Raji (cell line): ENCODE data around the gene PRKCE.

ENCODE experiments used
- POLR2A ChIP-seq: IDR thresholded peaks from 2 replicates; pipeline ENCODE4 v1.6.1; 2011; ENCODE audit warnings: low read depth, low read length, control low read depth; ENCODE audit not compliant: insufficient read depth

PRKCE gene

DNA sequence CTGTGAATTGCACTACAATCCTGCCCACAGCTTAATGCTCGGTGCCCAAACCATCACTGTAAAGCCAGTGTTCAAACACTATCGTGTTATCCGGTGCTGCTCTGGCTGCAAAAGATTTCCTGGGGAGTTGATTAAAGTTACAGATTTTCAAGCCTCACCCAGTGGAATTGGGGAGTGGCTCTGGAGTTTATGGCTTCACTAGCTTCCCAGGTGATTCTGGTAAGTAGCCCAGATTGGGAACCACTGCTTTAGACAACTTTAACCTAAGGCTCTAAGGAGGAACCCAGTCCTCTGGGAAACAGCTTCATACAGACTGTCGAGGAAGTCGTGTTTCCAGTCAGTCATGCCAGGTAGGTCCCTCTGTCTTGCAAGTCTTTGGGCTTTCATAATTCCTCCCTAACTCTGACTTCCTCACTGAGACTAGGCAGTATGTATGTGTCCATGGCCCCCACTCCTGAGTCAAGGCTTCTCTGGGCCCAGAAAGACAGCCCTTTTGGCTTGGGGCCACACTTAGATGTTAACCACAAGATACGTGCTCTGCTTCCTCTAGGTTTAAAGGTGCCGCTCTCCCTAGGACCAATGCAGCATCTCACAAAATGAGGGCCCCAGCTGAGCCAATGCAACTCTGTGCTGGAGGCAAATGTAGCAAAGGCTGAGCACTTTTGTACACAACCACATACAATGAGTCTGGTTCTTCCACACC, 299.7 kb downstream of the PRKCE start:
- TF ChIP-seq POLR2A: no peak

DNA sequence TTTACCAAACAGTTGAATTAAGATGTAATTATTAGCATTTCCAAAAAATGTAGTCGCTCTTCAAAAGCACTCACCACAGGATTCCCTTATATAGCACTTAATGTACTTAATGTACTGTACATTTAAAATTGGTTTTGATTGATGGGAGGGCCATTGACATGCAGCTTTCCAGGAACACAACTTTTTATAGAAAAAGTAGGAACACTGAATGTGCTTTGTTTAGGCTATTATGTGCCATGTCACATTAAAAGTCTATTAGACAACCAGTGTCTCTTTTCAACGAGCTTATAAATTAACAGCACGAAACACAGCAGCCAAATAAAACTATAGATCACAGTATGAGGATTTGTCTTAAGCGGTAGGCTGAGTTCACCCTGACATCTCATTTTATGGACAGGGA, 301.1 kb downstream of the PRKCE start:
- TF ChIP-seq POLR2A: no peak

DNA sequence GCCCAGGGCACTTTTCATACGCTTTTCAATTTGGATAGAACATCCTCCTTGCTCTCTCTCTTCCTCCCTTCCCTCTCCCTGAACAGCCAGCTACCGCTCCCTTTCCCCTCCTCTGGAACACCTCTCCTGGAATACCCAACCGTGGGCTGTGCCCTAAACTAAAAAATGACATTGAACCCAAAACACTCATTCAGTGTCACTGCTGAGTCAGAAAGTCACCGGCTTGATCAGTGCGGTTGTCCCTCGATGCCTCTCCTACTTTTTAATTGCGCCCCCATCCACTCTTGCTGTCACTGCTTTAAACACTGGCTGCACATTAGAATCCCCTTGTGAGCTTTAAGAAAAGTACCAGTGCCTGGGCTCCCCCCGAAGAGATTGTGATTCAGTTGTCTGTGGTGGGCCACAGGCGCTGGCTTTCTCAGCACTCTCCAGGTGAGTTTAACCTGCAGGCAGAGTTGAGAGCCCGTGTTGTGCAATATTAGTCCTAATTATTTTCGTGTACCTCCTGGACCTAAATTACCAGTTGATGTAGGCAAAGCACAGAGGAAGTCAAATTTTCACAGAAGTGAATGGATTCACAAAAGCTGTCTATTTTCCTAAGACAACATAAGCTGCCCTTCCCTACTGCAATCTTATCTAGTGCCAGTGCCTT, 302.0 kb downstream of the PRKCE start:
- TF ChIP-seq POLR2A: no peak

DNA sequence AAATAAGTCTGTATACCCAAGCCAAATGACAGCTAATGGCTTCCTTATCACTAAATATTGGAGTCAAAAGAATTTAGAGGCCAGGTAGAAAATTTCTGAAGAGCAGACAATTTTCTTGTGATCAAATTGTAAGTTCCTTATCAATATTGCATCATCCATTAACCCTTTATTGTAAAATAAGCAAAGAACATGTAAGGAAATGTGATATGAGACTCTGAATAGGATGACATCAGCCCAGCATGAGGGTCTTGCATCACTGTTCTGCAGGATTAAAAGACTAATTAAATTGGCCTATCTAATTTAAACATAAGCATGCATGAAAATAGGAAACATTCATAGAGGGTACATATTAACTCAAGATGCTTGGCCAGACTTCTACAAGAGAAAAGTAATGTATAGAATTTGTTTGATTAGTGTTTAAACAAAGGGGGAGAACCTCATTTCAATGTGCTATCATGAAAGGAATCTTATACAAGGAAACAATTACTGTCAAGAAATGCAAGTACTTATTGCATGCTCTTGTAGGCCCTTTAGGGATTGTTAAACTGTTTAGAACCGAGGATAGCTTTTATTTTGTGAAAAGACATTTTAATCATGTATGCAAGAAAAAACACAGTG, 302.9 kb downstream of the PRKCE start:
- no peak for TF ChIP-seq POLR2A

DNA sequence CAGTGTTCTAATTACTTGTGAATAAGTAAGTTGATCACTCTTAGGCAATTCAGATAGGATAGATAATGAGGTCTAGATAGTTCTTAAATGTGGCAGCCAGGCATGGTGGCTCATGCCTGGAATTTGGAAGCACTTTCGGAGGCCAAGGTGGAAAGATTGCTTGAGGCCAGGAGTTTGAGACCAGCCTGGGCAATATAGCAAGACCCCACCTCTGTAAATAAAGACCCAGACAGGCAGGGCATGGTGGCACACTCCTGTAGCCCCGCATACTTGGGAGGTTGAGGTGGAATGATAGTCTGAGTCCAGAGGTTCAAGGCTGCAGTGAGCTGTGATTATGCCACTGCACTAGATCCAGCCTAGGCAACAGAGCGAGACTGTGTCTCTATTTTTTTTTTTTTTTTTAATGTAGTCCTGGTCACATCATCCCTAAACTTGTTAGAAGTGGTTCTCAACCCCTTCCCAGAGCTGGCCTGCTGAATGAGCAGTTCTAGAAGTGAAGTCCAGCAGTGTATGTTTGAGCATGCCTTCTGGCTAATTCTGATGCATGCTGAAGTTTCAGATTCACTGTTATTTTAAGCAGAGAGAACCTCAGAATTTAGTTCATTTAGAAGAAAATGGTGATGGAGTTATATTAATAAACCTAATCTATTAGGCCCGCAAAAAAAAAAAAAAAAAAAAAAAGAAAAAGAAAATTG, 306.2 kb downstream of the PRKCE start:
- TF ChIP-seq POLR2A: no peak

DNA sequence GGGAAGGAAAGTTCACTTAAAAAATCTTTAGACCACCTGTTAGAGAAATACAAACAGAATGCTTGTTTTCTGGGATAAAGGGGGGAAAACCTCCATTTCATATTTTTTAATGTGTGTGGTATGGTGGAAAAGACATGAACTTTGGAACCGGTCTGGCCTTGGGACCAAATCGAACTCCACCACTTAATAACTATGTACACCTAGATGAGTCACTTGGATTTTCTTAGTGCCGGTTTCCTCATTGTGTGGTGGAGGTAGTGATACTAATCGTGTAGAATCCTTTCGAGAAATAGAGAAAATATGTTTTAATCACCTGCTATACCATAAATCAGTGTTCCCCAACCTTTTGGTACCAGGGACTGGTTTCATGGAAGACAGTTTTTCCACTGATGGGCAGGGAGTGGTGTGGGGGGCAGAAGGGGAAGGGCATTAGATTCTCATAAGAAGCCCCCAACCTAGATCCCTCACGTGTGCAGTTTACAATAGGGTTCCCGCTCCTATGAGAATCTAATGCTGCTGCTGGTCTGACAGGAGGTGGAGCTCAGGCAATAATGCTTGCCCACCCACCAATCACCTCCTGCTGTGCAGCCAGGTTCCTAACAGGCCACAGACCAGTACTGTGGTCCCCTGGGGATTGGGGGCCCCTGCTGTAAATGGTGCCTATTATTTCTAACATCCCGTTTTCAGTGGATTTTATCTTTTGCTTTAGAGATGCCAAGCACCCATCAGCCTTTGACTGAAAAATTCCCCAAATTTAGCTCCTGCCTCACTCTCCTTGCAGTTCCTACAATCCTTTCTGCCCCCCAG, 308.8 kb downstream of the PRKCE start:
- TF ChIP-seq POLR2A: no peak

DNA sequence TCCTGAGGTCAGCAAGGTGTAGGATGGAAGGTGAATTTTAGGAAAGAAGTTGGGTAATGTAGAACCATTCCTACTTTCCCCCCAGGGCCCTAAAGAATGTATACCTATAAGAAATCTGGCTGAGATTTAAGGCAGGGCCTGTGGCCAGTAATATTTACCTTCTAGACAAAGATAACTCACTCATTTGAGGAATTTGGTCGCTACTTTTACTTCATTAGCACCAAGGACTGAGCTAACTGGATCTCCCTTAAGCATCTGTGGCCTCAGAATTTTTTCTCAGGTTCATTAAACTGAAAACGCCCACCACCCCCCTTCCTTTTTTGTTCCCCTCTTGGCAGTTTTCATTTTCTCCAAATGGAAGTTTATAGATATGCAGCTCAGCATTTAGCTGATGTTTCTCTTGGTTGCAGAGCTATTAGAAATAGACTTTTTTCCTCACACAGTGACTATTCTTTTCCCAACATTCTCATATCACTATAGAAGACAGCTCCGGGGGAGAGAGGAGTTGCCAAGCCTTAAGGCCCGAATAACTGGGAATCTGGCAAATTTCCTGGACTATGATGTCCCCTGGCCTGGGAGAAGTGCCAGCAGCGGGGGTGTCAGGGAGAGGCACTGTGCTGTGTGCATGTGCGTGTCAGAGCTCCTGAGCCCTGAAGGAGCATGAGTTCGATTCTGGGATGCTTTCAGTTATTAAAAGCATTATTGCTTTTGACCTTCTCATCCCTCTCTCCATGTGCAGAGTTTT, 310.9 kb downstream of the PRKCE start:
- TF ChIP-seq POLR2A: no peak

DNA sequence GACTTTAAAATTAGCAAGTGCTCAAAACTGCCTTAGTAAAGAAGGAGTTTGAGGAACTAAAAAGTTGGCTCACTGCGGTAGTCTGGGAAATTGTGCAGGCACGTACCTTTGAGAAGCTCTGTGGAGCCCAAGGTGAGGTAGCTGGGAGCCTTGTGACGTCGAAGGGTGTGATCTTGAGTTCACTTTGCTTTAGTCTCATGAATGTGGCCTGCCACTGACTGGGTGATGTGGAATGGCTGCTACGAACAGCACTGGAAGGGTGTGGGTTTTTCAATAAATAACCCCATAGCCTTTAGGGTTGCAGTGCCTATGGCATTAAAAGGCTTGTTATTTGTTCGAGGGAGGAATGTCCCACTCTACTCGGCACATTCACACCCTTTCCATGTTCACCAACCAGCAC, 312.3 kb downstream of the PRKCE start:
- no peak for TF ChIP-seq POLR2A

DNA sequence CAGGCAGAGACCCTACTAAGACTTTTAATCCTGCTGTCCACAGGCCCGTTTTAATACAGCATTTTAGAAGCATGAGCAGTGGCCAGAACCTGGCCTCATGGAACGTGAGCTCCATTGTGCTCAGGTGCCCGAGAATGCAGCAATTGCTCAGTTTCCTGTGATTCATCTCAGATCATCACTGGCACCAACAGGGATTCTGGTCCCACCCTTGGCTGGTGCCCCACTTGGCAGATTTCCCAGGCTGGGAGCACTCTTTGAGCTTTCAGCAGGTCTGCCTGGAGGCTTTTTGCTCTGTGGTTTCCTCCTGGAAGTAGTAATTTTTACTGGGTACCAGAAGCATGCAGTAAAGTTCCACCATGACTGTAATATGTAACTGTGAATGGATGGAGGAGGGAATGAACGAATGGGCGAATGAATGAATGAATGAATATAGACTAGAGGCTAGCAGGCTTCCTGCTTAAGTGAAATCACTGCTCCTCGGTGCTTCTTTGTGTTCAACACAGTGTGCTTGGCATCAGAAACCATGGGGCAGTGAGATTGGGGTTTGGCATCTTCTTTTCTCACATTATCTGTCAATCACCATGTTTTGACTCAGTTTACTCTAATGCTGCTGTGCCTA, 312.9 kb downstream of the PRKCE start:
- no peak for TF ChIP-seq POLR2A

DNA sequence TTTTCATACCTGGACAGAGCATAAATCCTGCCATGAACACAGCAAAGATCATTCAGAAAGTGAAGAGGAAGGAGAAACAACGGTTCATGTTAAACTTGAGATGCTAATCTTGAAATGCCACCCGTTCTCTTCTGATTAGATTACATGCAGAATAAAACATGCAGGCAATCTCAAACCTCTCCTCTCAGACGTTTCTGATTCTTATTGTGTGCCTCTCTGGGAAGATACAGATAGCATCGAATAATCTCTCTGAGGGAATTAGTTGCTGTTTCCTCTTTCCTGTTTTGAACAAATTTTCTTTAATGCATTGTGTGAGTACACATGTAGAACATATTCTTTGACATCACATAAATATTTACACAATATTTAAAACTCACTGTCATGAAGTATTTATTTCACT, 313.4 kb downstream of the PRKCE start:
- TF ChIP-seq POLR2A: no peak

DNA sequence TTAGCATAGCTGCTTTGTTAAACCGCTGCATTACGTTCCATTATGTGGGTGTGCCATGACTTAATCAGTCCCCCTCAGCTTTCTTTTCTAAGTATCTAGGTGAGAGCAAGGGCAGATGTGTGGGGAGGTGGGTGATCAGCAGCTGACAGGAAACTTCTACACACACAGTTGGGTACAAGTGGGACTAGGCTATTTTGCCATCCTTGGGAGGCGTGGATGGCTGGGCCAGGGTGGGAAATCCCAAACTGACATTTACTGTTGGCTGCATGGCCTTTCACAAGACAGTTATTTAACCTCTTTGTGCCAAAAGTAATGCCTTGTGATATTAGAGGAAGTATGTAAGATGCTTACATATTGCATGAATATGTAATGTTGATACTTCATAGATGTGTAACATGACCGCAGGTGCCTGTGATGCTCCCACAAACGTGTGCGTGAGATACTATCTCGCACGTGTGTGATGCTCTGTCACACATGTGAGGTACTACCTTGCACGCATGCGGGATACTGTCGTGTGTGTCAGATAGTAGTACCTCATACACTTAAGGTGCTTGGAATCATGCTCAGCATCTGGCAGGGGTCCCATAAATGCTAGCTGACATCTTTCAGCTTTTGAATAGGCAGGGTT, 314.5 kb downstream of the PRKCE start:
- no peak for TF ChIP-seq POLR2A

DNA sequence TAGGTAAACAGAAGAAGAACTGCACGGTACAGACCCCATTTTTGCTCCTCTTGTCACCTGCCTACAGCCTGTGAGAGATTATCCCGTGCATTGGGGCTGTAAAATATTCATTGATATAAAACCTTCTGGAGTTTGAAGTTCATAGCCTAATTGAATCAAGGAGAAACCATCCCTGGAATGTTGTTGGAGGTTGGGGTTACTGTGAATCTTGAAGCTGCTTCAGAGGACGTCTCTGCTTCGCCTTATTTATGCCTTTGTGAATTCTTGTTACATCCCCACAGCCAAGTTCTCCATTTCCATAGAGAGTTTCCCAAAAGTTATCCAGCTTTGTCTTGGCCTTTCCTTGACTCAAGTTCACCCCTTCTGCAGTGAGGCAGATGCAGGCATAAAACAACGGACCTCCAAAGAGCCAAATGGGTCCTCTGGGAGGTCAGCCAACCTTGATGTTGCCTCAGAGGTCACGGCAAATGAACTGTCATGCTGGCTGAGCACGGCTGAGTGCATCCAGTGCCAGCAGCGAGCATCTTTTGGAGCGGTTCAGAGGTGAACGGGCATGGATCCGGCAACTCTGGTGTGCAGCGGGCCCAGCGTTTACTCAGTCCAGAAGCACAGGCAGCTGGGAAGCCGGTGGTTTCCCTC, 317.6 kb downstream of the PRKCE start:
- TF ChIP-seq POLR2A: no peak

DNA sequence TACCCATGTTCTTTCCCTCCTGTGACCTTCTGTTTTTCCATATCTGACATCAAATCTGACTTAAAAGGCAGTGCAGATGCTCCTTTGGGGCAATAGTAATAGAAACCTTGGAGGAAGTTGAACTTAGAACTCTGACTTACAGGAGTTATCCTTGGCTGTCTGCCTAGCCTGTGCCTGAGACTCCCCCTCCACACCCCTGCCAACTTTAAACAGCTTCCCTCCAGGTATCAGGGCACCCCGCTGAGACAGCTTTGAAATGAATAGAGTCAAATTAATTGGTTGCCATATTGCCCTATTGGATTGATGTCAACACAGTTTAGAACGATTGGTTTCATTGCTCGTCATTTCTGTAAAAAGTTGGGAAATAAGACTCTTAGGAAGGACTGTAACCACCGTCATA, 322.0 kb downstream of the PRKCE start:
- TF ChIP-seq POLR2A: no peak
